H9 (cell line): ENCODE data around the gene ATN1. TPM values are rescaled to one million over a fixed set of nuclear protein-coding genes. Genes with fewer than 3 reads are reported as not detected.

ENCODE experiments used
- DNase-seq: peaks from one replicate; pipeline ENCODE4 v3.0.0-alpha.2; 2017
- H2AFZ ChIP-seq: one replicate; pipeline ENCODE4 v1.6.1; 2013; ENCODE audit warnings: mild to moderate bottlenecking, low read length, control low read depth, moderate library complexity
- H2AK5ac ChIP-seq: 2 replicates; pipeline ENCODE4 v1.6.1; 2013; ENCODE audit warnings: low read length, control low read depth, mixed read lengths; ENCODE audit not compliant: insufficient read length
- H2BK120ac ChIP-seq: one replicate; pipeline ENCODE4 v1.6.1; 2013; ENCODE audit warnings: low read depth, mild to moderate bottlenecking, low read length, control low read depth, inconsistent platforms; ENCODE audit not compliant: poor library complexity, severe bottlenecking
- H2BK12ac ChIP-seq: 2 replicates; pipeline ENCODE4 v1.6.1; 2013; ENCODE audit warnings: low read length, control low read depth, mixed read lengths, low read depth; ENCODE audit not compliant: insufficient read length
- H2BK15ac ChIP-seq: 2 replicates; pipeline ENCODE4 v1.6.1; 2013; ENCODE audit warnings: low read depth, low read length, control low read depth
- H2BK20ac ChIP-seq: one replicate; pipeline ENCODE4 v1.6.1; 2013; ENCODE audit warnings: low read depth, mild to moderate bottlenecking, low read length, control low read depth, inconsistent platforms; ENCODE audit not compliant: poor library complexity, severe bottlenecking
- H2BK5ac ChIP-seq: 2 replicates; pipeline ENCODE4 v1.6.1; 2013; ENCODE audit warnings: low read length, control low read depth, mixed read lengths; ENCODE audit not compliant: insufficient read length
- H3K14ac ChIP-seq: 2 replicates; pipeline ENCODE4 v1.6.1; 2013; ENCODE audit warnings: low read length, control low read depth; ENCODE audit not compliant: insufficient read depth
- H3K18ac ChIP-seq: 2 replicates; pipeline ENCODE4 v1.6.1; 2013; ENCODE audit warnings: low read depth, mild to moderate bottlenecking, mixed read lengths, low read length, control low read depth; ENCODE audit not compliant: insufficient read length
- H3K23ac ChIP-seq: 2 replicates; pipeline ENCODE4 v1.6.1; 2013; ENCODE audit warnings: low read length, control low read depth, mixed read lengths, low read depth; ENCODE audit not compliant: insufficient read length
- H3K23me2 ChIP-seq: 2 replicates; pipeline ENCODE4 v1.6.1; 2013; ENCODE audit warnings: low read depth, mild to moderate bottlenecking, mixed read lengths, low read length, control low read depth; ENCODE audit not compliant: insufficient read length, poor library complexity, severe bottlenecking
- H3K27ac ChIP-seq: 2 replicates; pipeline ENCODE4 v1.5.1; 2013; ENCODE audit warnings: low read length, control low read depth, mixed read lengths, low read depth; ENCODE audit not compliant: insufficient read length
- H3K27me3 ChIP-seq: 2 replicates; pipeline ENCODE4 v1.6.1; 2013; ENCODE audit warnings: low read length, control low read depth, inconsistent platforms; ENCODE audit not compliant: insufficient read depth
- H3K4ac ChIP-seq: 2 replicates; pipeline ENCODE4 v1.6.1; 2013; ENCODE audit warnings: low read depth, mild to moderate bottlenecking, control low read depth, inconsistent platforms, low read length, moderate library complexity
- H3K4me1 ChIP-seq: 2 replicates; pipeline ENCODE4 v1.6.1; 2013; ENCODE audit warnings: low read length, control low read depth, inconsistent platforms; ENCODE audit not compliant: insufficient read depth
- H3K4me2 ChIP-seq: 2 replicates; pipeline ENCODE4 v1.6.1; 2013; ENCODE audit warnings: low read length, control low read depth, mixed read lengths; ENCODE audit not compliant: insufficient read length, insufficient read depth
- H3K56ac ChIP-seq: 2 replicates; pipeline ENCODE4 v1.6.1; 2013; ENCODE audit warnings: low read depth, mild to moderate bottlenecking, mixed read lengths, low read length, control low read depth; ENCODE audit not compliant: insufficient read length
- H3K79me1 ChIP-seq: 2 replicates; pipeline ENCODE4 v1.6.1; 2013; ENCODE audit warnings: low read depth, mild to moderate bottlenecking, moderate library complexity, low read length, control low read depth, inconsistent platforms; ENCODE audit not compliant: insufficient read depth, poor library complexity, severe bottlenecking
- H3K79me2 ChIP-seq: 2 replicates; pipeline ENCODE4 v1.6.1; 2013; ENCODE audit warnings: low read length, control low read depth, inconsistent platforms; ENCODE audit not compliant: insufficient read depth
- H3K9ac ChIP-seq: 2 replicates; pipeline ENCODE4 v1.6.1; 2013; ENCODE audit warnings: low read length, control low read depth, mixed read lengths; ENCODE audit not compliant: insufficient read length; ENCODE audit errors: extremely low read depth
- H3K9me3 ChIP-seq: one replicate; pipeline ENCODE4 v1.6.1; 2013; ENCODE audit warnings: low read depth, low read length, inconsistent platforms; ENCODE audit not compliant: control insufficient read depth
- H3T11ph ChIP-seq: one replicate; pipeline ENCODE4 v1.6.1; 2013; ENCODE audit warnings: mild to moderate bottlenecking, low read length, control low read depth, inconsistent platforms
- H4K20me1 ChIP-seq: one replicate; pipeline ENCODE4 v1.6.1; 2013; ENCODE audit not compliant: control insufficient read depth, insufficient read length, insufficient read depth
- H4K5ac ChIP-seq: 2 replicates; pipeline ENCODE4 v1.6.1; 2013; ENCODE audit warnings: low read depth, mild to moderate bottlenecking, mixed read lengths, low read length, control low read depth; ENCODE audit not compliant: insufficient read length
- H4K8ac ChIP-seq: replicated peaks from 2 replicates; pipeline ENCODE4 v1.6.1; 2013; ENCODE audit warnings: low read length, control low read depth, mixed read lengths, low read depth; ENCODE audit not compliant: insufficient read length
- H4K91ac ChIP-seq: 2 replicates; pipeline ENCODE4 v1.6.1; 2013; ENCODE audit warnings: low read depth, mild to moderate bottlenecking, moderate library complexity, mixed read lengths, low read length, control low read depth; ENCODE audit not compliant: insufficient read length
- H3K27ac Mint-ChIP-seq, 3 experiments: 2 replicates in 2 of 3; 3 replicates in 1 of 3; pipeline ENCODE4 v1.8.0; 2020 to 2021; ENCODE audit warnings: mixed read lengths in 3 of 3, mild to moderate bottlenecking in 1 of 3, moderate library complexity in 1 of 3
- H3K27me3 Mint-ChIP-seq: 2 replicates; pipeline ENCODE4 v1.8.0; 2021; ENCODE audit warnings: low read depth, mild to moderate bottlenecking, moderate library complexity, mixed read lengths
- H3K36me3 Mint-ChIP-seq, 3 experiments: 2 replicates in 2 of 3; 3 replicates in 1 of 3; pipeline ENCODE4 v1.8.0; 2020 to 2021; ENCODE audit warnings: low read depth in 3 of 3, mixed read lengths in 3 of 3; ENCODE audit not compliant: insufficient read depth in 1 of 3
- H3K4me1 Mint-ChIP-seq, 2 experiments: 2 replicates each; pipeline ENCODE4 v1.8.0; 2020; ENCODE audit warnings: mixed read lengths in 2 of 2
- H3K4me3 Mint-ChIP-seq, 2 experiments: 2 replicates in 1 of 2; 3 replicates in 1 of 2; pipeline ENCODE4 v1.8.0; 2020 to 2021; ENCODE audit warnings: mild to moderate bottlenecking in 2 of 2, mixed read lengths in 2 of 2, moderate library complexity in 1 of 2
- H3K9me3 Mint-ChIP-seq, 2 experiments: 2 replicates in 1 of 2; 3 replicates in 1 of 2; pipeline ENCODE4 v1.8.0; 2020; ENCODE audit warnings: mild to moderate bottlenecking in 2 of 2, mixed read lengths in 2 of 2, moderate library complexity in 1 of 2
- WGBS: extraction: QIAGEN DNeasy Blood & Tissue Kit; methylation state at CpG from one replicate; pipeline ENCODE4 v1.1.7; 2013; ENCODE audit warnings: missing lambda C conversion rate, low lambda C conversion rate, mixed read lengths; ENCODE audit not compliant: insufficient read length; ENCODE audit errors: extremely low coverage; 5-methylcytosine and 5-hydroxymethylcytosine counted together
- total RNA-seq: library from RNA; stranded (reverse); gene quantifications from 2 replicates; pipeline ENCODE4 v1.2.1, GENCODE V29; 2021
- TF ChIP-seq, protein P1 (sequence below): fragments of 200-600 bp; sonication (generic); conservative IDR thresholded peaks from 3 replicates; pipeline ENCODE4 v1.8.0; 2021; ENCODE audit warnings: antibody characterized with exemption, mild to moderate bottlenecking

ATN1 gene
- total RNA-seq, 1 experiment from 2014 or later = 103 TPM

DNA sequence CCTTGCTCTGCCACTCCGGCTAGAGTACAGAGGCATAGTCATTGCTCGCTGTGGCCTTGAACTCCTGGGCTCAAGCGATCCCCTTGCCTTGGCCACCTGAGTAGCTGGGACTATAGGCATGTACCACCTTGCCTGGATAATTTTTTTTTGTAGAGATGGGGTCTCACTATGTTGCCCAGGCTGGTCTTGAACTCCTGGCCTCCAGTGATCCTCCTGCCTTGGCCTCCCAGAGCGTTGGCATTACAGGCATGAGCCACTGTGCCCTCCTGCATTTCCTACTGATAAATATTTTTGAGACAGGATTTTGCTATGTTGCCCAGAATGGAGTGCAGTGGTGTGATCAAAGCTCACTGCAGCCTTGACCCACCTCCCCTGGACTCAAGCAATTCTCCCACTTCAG lies 52.3 kb downstream of the ATN1 start:
- Mint-ChIP-seq H3K9me3 (no peaks in the 10 kb centered on the region), H3K27me3 (no peaks in the 10 kb centered on the region; the same call in 1 of the 2 replicates), H3K36me3 (peaks cover 22 to 70% (median 67%) of the 10 kb centered on the region in 3 experiments; a peak in 6 of 7 replicates), H3K27ac (no peak overlapping the region), H3K4me1 (peaks cover 3 to 10% of the 10 kb centered on the region in 2 experiments), H3K4me3 (no peak overlapping the region)
- Histone ChIP-seq H3K9me3 (no peaks in the 10 kb centered on the region), H2BK15ac (no peak overlapping the region), H3K14ac (no peak overlapping the region), H3K23me2 (no peaks in the 10 kb centered on the region), H3K4me2 (no peak overlapping the region), H4K5ac (no peak overlapping the region), H3K79me1 (no peaks in the 10 kb centered on the region), H2AFZ (no peak overlapping the region), H2BK5ac (no peak overlapping the region), H3K9ac (no peak overlapping the region), H3K23ac (no peak overlapping the region), H3K18ac (no peak overlapping the region), H4K8ac (no peak overlapping the region), H3K4ac (no peak overlapping the region), H3K79me2 (no peaks in the 10 kb centered on the region), H4K20me1 (no peaks in the 10 kb centered on the region), H2BK20ac (no peak overlapping the region), H3K27me3 (no peaks in the 10 kb centered on the region), H3T11ph (no peak overlapping the region), H2BK120ac (no peak overlapping the region), H3K56ac (no peak overlapping the region), H3K27ac (no peak overlapping the region), H2AK5ac (no peak overlapping the region), H2BK12ac (no peak overlapping the region), H4K91ac (no peak overlapping the region), H3K4me1 (no peaks in the 10 kb centered on the region; the same call in 1 of the 2 replicates)
- WGBS = no CpG with 5 or more reads among the region's 4 CpGs
- DNase-seq = no peak
- TF ChIP-seq, protein P1, sequence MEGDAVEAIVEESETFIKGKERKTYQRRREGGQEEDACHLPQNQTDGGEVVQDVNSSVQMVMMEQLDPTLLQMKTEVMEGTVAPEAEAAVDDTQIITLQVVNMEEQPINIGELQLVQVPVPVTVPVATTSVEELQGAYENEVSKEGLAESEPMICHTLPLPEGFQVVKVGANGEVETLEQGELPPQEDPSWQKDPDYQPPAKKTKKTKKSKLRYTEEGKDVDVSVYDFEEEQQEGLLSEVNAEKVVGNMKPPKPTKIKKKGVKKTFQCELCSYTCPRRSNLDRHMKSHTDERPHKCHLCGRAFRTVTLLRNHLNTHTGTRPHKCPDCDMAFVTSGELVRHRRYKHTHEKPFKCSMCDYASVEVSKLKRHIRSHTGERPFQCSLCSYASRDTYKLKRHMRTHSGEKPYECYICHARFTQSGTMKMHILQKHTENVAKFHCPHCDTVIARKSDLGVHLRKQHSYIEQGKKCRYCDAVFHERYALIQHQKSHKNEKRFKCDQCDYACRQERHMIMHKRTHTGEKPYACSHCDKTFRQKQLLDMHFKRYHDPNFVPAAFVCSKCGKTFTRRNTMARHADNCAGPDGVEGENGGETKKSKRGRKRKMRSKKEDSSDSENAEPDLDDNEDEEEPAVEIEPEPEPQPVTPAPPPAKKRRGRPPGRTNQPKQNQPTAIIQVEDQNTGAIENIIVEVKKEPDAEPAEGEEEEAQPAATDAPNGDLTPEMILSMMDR = no peak
